ENCODE data around the gene SPNS2.

DNA sequence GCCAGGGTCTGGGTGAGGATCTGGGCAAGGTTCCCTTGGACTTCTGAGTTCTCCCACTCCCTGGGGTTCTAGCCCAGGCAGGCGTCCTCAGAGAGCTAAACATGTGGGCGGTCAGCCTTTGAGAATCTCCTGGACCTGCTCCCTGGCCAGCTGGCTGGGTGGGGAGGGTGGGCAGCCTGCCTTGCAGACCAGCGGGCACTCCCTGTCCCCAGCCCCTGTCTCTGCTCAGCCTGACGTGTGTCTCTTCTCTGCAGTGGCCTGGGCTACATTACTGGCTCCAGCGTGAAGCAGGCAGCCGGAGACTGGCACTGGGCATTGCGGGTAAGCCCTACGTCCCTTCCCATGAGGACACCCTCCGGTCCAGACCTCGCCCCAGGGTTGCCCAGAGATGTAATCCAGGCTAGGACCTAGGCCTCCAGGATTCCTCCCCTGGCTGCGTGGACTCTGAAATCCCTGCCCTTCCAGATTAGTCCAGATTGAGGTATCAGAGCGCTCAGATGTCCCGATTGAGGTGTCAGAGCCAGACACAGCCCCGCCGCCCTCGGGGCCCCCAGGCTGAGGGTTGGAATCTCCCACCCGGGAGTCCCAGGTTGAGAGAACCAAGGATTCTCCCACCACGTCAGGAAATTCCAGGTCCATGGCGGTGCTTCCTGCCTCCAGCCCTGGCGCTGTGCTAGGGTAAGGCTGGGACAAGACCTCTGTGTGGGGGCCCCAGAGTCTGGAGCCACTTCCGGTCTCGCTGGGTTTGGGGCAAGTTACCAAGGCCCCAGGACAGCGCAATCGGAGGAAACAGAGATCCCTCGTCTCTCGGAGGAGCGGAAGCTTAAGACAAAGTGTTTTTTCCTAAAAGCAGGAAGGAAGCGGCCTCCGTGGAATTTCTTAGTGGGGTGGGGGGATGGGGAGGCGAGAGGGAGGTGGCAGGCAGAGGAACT, 32.4 kb downstream of the SPNS2 start:
- no peak for TF ChIP-seq POLR2A (IDR thresholded peaks at IDR 0.05)
- TF ChIP-seq, protein P1, sequence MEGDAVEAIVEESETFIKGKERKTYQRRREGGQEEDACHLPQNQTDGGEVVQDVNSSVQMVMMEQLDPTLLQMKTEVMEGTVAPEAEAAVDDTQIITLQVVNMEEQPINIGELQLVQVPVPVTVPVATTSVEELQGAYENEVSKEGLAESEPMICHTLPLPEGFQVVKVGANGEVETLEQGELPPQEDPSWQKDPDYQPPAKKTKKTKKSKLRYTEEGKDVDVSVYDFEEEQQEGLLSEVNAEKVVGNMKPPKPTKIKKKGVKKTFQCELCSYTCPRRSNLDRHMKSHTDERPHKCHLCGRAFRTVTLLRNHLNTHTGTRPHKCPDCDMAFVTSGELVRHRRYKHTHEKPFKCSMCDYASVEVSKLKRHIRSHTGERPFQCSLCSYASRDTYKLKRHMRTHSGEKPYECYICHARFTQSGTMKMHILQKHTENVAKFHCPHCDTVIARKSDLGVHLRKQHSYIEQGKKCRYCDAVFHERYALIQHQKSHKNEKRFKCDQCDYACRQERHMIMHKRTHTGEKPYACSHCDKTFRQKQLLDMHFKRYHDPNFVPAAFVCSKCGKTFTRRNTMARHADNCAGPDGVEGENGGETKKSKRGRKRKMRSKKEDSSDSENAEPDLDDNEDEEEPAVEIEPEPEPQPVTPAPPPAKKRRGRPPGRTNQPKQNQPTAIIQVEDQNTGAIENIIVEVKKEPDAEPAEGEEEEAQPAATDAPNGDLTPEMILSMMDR (IDR thresholded peaks at IDR 0.05): no peak
